Neural crest cell (in vitro differentiated cells): ENCODE measurements around the gene MRPS25. TPM values are rescaled to one million over a fixed set of nuclear protein-coding genes. Genes with fewer than 3 reads are reported as not detected.

Experiments used
- DNase-seq: peaks from one replicate; pipeline ENCODE4 v3.0.0; 2021; ENCODE audit warnings: low read depth, mixed read lengths, low spot score
- H3K27ac Mint-ChIP-seq: one replicate; pipeline ENCODE4 v1.8.0; 2021; ENCODE audit warnings: mild to moderate bottlenecking, mixed read lengths; ENCODE audit not compliant: unreplicated experiment
- H3K27me3 Mint-ChIP-seq: 2 replicates; pipeline ENCODE4 v1.8.0; 2021; ENCODE audit warnings: low read depth, mild to moderate bottlenecking, mixed read lengths
- H3K36me3 Mint-ChIP-seq: 2 replicates; pipeline ENCODE4 v1.8.0; 2021; ENCODE audit warnings: low read depth, mild to moderate bottlenecking, mixed read lengths
- H3K4me1 Mint-ChIP-seq: 2 replicates; pipeline ENCODE4 v1.8.0; 2021; ENCODE audit warnings: mixed read lengths
- H3K4me3 Mint-ChIP-seq: one replicate; pipeline ENCODE4 v1.8.0; 2021; ENCODE audit warnings: mild to moderate bottlenecking, mixed read lengths
- H3K9me3 Mint-ChIP-seq: 2 replicates; pipeline ENCODE4 v1.8.0; 2021; ENCODE audit warnings: mixed read lengths
- CTCF ChIP-seq: fragments of 200-600 bp; sonication (generic); conservative IDR thresholded peaks from 2 replicates; pipeline ENCODE4 v1.5.0; 2021; ENCODE audit warnings: antibody characterized with exemption, mild to moderate bottlenecking
- total RNA-seq: library from RNA; stranded (reverse); gene quantifications from 2 replicates; pipeline ENCODE4 v1.2.1, GENCODE V29; 2021

The MRPS25 gene
- total RNA-seq, 1 donor from 2014 or later, result 60.9 TPM

GRCh38 chr3:15051531-15051930 is 13.6 kb downstream of the MRPS25 start:
- peaks cover 2% of the 10 kb centered on the region for H3K9me3 Mint-ChIP-seq
- peaks cover 17% of the 10 kb centered on the region for H3K36me3 Mint-ChIP-seq
- no peak overlapping the region for H3K27ac Mint-ChIP-seq
- TF ChIP-seq CTCF, result peak; percentile 65
- no peaks in the 10 kb centered on the region for H3K27me3 Mint-ChIP-seq
- H3K4me3 Mint-ChIP-seq, result no peak overlapping the region
- peaks cover 30% of the 10 kb centered on the region for H3K4me1 Mint-ChIP-seq
- DNase-seq, result peak; percentile 46

- Mint-ChIP-seq H3K27ac (no peak overlapping the region), H3K36me3 (peaks cover 22% of the 10 kb centered on the region)
- no peak for DNase-seq
These were observed 14.6 kb downstream of the MRPS25 start for GRCh38 chr3:15050405-15051092.

GRCh38 chr3:15049584-15049983 is 15.5 kb downstream of the MRPS25 start:
- Mint-ChIP-seq H3K27ac (no peak overlapping the region), H3K27me3 (no peaks in the 10 kb centered on the region), H3K9me3 (no peaks in the 10 kb centered on the region), H3K36me3 (peaks cover 16% of the 10 kb centered on the region), H3K4me1 (peaks cover 26% of the 10 kb centered on the region), H3K4me3 (no peak overlapping the region)
- no peak for TF ChIP-seq CTCF
- no peak for DNase-seq

More at GRCh38 chr3:15050405-15051092, 14.6 kb downstream of the MRPS25 start:
- H3K4me3 Mint-ChIP-seq, result no peak overlapping the region
- no peak for TF ChIP-seq CTCF
- H3K4me1 Mint-ChIP-seq, result peaks cover 30% of the 10 kb centered on the region
- H3K27me3 Mint-ChIP-seq, result no peaks in the 10 kb centered on the region
- H3K9me3 Mint-ChIP-seq, result peaks cover 2% of the 10 kb centered on the region

- Mint-ChIP-seq H3K4me1 (peaks cover 4% of the 10 kb centered on the region), H3K4me3 (no peak overlapping the region), H3K36me3 (peaks cover 20% of the 10 kb centered on the region), H3K27ac (no peak overlapping the region), H3K27me3 (no peaks in the 10 kb centered on the region), H3K9me3 (no peaks in the 10 kb centered on the region)
- no peak for DNase-seq
- TF ChIP-seq CTCF, result no peak
These were observed 19.4 kb downstream of the MRPS25 start for GRCh38 chr3:15045667-15046066.

GRCh38 chr3:15044326-15044725 is 20.8 kb downstream of the MRPS25 start:
- H3K27me3 Mint-ChIP-seq, result no peaks in the 10 kb centered on the region
- no peak overlapping the region for H3K27ac Mint-ChIP-seq
- no peak overlapping the region for H3K4me3 Mint-ChIP-seq
- peaks cover 4% of the 10 kb centered on the region for H3K4me1 Mint-ChIP-seq
- H3K36me3 Mint-ChIP-seq, result peaks cover 20% of the 10 kb centered on the region
- no peak for TF ChIP-seq CTCF
- DNase-seq, result no peak
- H3K9me3 Mint-ChIP-seq, result no peaks in the 10 kb centered on the region
